Measurements from ENCODE around the gene RTL1.

RTL1 gene

DNA sequence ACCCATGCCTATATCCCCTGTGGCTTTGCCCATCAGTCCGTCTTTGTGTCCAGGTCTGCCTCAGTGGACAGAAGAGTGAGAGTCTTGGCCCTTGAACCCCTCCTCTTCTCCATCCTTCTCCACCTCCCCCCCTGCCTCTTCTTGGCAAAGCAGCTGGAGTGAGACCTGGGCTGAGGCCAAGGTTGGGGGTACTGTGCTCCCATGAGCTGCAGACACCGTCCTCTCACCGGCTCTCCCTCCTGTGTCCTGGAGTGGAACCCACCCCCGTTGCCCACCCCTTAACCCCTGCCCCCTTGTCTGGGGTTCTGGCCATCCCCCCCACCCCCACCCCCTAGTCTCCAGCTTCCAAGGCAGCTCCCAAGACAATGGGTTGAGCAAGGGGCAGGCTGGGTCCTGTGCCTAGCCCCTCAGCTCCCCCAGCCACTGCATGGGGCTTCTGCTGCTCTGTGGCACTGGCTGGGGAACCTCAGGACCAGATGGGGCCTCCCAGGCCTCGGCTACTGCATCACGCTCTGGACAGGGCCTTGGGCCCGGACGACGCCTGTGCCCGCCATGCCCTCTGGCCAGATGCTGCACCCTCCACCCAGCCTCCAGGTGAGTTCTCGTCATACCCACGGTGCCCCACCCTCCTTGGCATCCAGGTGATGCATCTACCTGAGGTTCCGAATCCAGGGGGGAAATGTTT is 35.7 kb downstream of the RTL1 start:
- Histone ChIP-seq H3K36me3 (ENCODE audit: insufficient read depth, low read depth, low read length) (no peaks in the 10 kb centered on the region), H3K4me1 (ENCODE audit: insufficient read depth, low read length) (no peaks in the 10 kb centered on the region), H3K4me3 (ENCODE audit: low read length) (no peak overlapping the region), H3K9ac (ENCODE audit: low read depth, low read length) (no peak overlapping the region), H3K27me3 (ENCODE audit: insufficient read depth, low read length) (no peaks in the 10 kb centered on the region; the same call in 1 of the 2 replicates), H3K27ac (ENCODE audit: low read length) (no peak overlapping the region), H3K9me3 (ENCODE audit: insufficient read depth, low read depth, low read length) (peaks cover 5% of the 10 kb centered on the region; the same call in 1 of the 2 replicates)

GRCh38 chr14:100866666-100867630 is 36.6 kb downstream of the RTL1 start:
- no peaks in the 10 kb centered on the region; the same call in 1 of the 2 replicates for H3K27me3 ChIP-seq (ENCODE audit: insufficient read depth, low read length)
- H3K9ac ChIP-seq (ENCODE audit: low read depth, low read length): no peak overlapping the region
- H3K4me3 ChIP-seq (ENCODE audit: low read length): no peak overlapping the region
- peaks cover 7% of the 10 kb centered on the region; the same call in 1 of the 2 replicates for H3K9me3 ChIP-seq (ENCODE audit: insufficient read depth, low read depth, low read length)
- no peaks in the 10 kb centered on the region for H3K4me1 ChIP-seq (ENCODE audit: insufficient read depth, low read length)
- H3K36me3 ChIP-seq (ENCODE audit: insufficient read depth, low read depth, low read length): no peaks in the 10 kb centered on the region
- no peak overlapping the region for H3K27ac ChIP-seq (ENCODE audit: low read length)

DNA sequence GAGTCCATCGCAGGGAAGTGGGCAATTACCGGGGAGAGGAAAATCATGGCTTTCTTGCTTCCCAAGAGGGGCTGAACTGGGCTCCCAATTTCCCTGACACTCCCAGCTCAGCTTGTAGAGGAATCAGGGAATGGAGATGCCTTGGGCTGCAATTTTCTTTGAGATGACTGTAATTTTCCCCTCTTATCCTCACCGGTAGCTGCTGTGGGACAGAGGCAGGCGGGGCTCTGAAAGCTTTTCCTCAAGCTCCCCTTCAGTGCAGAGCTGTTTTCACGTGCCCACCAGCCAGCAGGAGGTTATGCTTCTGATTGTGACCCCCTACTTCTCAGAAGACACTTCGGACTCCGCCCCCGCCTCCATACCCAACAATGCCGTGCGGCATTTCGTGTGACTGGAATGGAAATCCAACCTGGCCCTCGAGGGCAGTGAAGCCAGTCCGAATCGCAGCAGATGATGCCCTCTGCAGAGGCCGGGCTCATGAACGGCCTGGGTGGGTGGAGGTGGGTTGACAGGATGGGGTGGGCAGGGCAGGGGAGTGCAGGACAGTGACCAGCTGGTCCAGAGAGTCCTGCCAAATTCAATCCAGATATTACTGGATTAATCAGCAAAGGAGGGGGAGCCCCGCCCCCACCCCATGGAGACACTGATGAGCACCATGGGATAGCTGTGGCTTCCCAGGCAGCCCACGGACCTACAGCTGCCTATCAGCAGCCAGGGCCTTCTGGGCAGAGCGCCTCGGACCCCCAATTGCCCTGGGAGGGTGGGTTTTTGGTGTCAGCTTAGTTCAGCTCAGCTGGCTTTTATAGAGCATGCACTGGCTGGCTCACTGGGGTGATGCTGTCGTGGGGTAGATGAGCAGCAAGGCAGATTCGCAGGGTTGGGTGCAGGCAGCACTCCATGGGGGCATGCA is 37.6 kb downstream of the RTL1 start:
- no peak overlapping the region for H3K27ac ChIP-seq (ENCODE audit: low read length)
- H3K4me1 ChIP-seq (ENCODE audit: insufficient read depth, low read length): no peaks in the 10 kb centered on the region
- H3K27me3 ChIP-seq (ENCODE audit: insufficient read depth, low read length): no peaks in the 10 kb centered on the region; the same call in 1 of the 2 replicates
- no peaks in the 10 kb centered on the region for H3K36me3 ChIP-seq (ENCODE audit: insufficient read depth, low read depth, low read length)
- H3K9ac ChIP-seq (ENCODE audit: low read depth, low read length): no peak overlapping the region
- no peak overlapping the region for H3K4me3 ChIP-seq (ENCODE audit: low read length)
- H3K9me3 ChIP-seq (ENCODE audit: insufficient read depth, low read depth, low read length): peaks cover 7% of the 10 kb centered on the region; the same call in 1 of the 2 replicates

- Histone ChIP-seq H3K9ac (ENCODE audit: low read depth, low read length) (no peak overlapping the region), H3K27ac (ENCODE audit: low read length) (no peak overlapping the region), H3K4me3 (ENCODE audit: low read length) (no peak overlapping the region), H3K36me3 (ENCODE audit: insufficient read depth, low read depth, low read length) (no peaks in the 10 kb centered on the region), H3K9me3 (ENCODE audit: insufficient read depth, low read depth, low read length) (peaks cover 7% of the 10 kb centered on the region; the same call in 1 of the 2 replicates), H3K27me3 (ENCODE audit: insufficient read depth, low read length) (no peaks in the 10 kb centered on the region; the same call in 1 of the 2 replicates), H3K4me1 (ENCODE audit: insufficient read depth, low read length) (no peaks in the 10 kb centered on the region)
Measured at GRCh38 chr14:100864960-100865681, 38.4 kb downstream of the RTL1 start.

DNA sequence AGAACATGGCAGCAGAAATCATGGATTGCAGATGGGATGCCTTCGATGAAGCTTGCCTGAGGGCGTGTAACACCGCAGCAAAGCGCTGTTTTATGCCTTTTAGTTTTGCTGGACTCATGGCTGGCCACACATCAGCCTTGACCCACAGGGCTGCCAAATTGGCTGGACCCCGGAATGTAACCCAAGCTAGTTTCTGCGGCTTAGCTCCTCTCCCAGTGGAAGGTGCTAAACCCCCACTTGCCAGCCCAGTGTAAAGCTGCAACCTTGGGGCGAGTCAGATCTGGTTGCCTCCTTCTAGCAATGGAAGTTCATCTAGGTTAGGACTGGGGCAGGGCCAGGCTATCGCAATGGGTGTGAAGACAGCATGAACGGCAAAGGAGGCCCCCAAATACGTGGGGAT is 39.3 kb downstream of the RTL1 start:
- H3K9me3 ChIP-seq (ENCODE audit: insufficient read depth, low read depth, low read length): peaks cover 7% of the 10 kb centered on the region; the same call in 1 of the 2 replicates
- no peaks in the 10 kb centered on the region; the same call in 1 of the 2 replicates for H3K27me3 ChIP-seq (ENCODE audit: insufficient read depth, low read length)
- H3K4me1 ChIP-seq (ENCODE audit: insufficient read depth, low read length): no peaks in the 10 kb centered on the region
- H3K27ac ChIP-seq (ENCODE audit: low read length): no peak overlapping the region
- H3K36me3 ChIP-seq (ENCODE audit: insufficient read depth, low read depth, low read length): no peaks in the 10 kb centered on the region
- H3K4me3 ChIP-seq (ENCODE audit: low read length): no peak overlapping the region
- no peak overlapping the region for H3K9ac ChIP-seq (ENCODE audit: low read depth, low read length)

DNA sequence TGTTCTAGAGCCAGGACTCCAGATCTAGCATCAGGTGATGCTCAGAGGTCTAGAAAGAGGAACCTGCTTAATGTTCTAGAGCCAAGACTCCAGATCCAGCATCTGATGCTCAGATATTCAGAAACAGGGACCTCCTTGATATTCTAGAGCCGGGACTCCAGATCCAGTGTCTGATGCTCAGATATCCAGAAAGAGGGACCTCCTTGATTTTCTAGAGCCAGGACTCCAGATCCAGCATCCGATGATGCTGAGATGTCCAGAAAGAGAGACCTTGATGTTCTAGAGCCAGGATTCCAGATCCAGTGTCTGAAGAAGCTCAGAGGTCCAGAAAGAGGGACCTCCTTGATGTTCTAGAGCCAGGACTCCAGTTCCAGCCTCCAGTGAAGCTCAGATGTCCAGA is 40.7 kb downstream of the RTL1 start:
- H3K27me3 ChIP-seq (ENCODE audit: insufficient read depth, low read length): no peaks in the 10 kb centered on the region; the same call in 1 of the 2 replicates
- H3K27ac ChIP-seq (ENCODE audit: low read length): no peak overlapping the region
- H3K9me3 ChIP-seq (ENCODE audit: insufficient read depth, low read depth, low read length): peaks cover 7% of the 10 kb centered on the region; the same call in 1 of the 2 replicates
- no peaks in the 10 kb centered on the region for H3K4me1 ChIP-seq (ENCODE audit: insufficient read depth, low read length)
- no peak overlapping the region for H3K4me3 ChIP-seq (ENCODE audit: low read length)
- H3K9ac ChIP-seq (ENCODE audit: low read depth, low read length): no peak overlapping the region
- no peaks in the 10 kb centered on the region for H3K36me3 ChIP-seq (ENCODE audit: insufficient read depth, low read depth, low read length)

GRCh38 chr14:100862277-100862676 is 41.2 kb downstream of the RTL1 start:
- no peaks in the 10 kb centered on the region for H3K36me3 ChIP-seq (ENCODE audit: insufficient read depth, low read depth, low read length)
- no peak overlapping the region for H3K9ac ChIP-seq (ENCODE audit: low read depth, low read length)
- H3K4me3 ChIP-seq (ENCODE audit: low read length): no peak overlapping the region
- no peak overlapping the region for H3K27ac ChIP-seq (ENCODE audit: low read length)
- no peaks in the 10 kb centered on the region; the same call in 1 of the 2 replicates for H3K27me3 ChIP-seq (ENCODE audit: insufficient read depth, low read length)
- peaks cover 7% of the 10 kb centered on the region; the same call in 1 of the 2 replicates for H3K9me3 ChIP-seq (ENCODE audit: insufficient read depth, low read depth, low read length)
- H3K4me1 ChIP-seq (ENCODE audit: insufficient read depth, low read length): no peaks in the 10 kb centered on the region

- H3K27me3 ChIP-seq (ENCODE audit: insufficient read depth, low read length): no peaks in the 10 kb centered on the region; the same call in 1 of the 2 replicates
Measured at GRCh38 chr14:100861937-100862247, 41.6 kb downstream of the RTL1 start.

DNA sequence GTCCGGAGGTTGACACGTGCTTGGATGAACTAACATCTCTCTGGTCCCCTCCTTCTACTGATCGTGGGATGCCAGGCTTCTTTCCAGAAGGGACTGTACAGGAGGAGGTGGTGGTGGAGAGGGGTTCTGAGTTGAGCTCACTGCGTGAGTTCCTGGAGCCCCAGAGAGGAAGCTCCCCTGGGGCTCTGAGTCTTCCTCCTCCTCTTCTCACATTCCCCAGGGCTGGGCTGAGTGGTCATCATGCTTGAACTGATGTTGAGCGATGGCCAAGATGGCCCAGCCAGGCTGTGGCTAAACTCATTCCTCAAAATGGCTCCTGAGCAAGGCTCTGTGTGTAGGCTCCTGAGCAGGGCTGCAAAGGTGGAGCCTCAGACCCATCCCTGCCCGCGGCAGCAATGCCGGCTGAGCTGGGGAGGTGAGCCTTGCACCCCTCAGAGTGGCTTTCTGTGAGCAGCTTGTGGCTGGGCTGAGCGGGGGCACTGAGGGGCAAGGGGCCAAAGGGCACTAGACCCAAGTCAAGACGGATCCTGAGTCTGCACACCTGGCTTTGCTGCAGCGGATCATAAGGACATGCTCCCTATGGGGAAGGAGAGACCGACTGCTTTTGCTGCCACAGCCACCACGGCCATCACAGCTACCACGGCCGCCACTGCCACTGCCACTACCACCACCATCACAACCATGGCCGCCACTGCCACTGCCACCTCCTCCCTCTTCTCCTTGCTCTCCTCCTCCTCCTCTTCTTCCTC is 42.2 kb downstream of the RTL1 start:
- Histone ChIP-seq H3K4me1 (ENCODE audit: insufficient read depth, low read length) (no peaks in the 10 kb centered on the region), H3K9ac (ENCODE audit: low read depth, low read length) (no peak overlapping the region), H3K27ac (ENCODE audit: low read length) (no peak overlapping the region), H3K27me3 (ENCODE audit: insufficient read depth, low read length) (no peaks in the 10 kb centered on the region; the same call in 1 of the 2 replicates), H3K9me3 (ENCODE audit: insufficient read depth, low read depth, low read length) (peaks cover 7% of the 10 kb centered on the region; the same call in 1 of the 2 replicates), H3K4me3 (ENCODE audit: low read length) (no peak overlapping the region), H3K36me3 (ENCODE audit: insufficient read depth, low read depth, low read length) (no peaks in the 10 kb centered on the region)

More at GRCh38 chr14:100861937-100862247, 41.6 kb downstream of the RTL1 start:
- no peak overlapping the region for H3K4me3 ChIP-seq (ENCODE audit: low read length)
- H3K4me1 ChIP-seq (ENCODE audit: insufficient read depth, low read length): no peaks in the 10 kb centered on the region
- H3K9me3 ChIP-seq (ENCODE audit: insufficient read depth, low read depth, low read length): peaks cover 7% of the 10 kb centered on the region; the same call in 1 of the 2 replicates
- H3K9ac ChIP-seq (ENCODE audit: low read depth, low read length): no peak overlapping the region
- no peaks in the 10 kb centered on the region for H3K36me3 ChIP-seq (ENCODE audit: insufficient read depth, low read depth, low read length)
- no peak overlapping the region for H3K27ac ChIP-seq (ENCODE audit: low read length)

GRCh38 chr14:100860556-100861187 is 42.9 kb downstream of the RTL1 start:
- no peak overlapping the region for H3K27ac ChIP-seq (ENCODE audit: low read length)
- H3K9me3 ChIP-seq (ENCODE audit: insufficient read depth, low read depth, low read length): peaks cover 7% of the 10 kb centered on the region; the same call in 1 of the 2 replicates
- no peaks in the 10 kb centered on the region for H3K4me1 ChIP-seq (ENCODE audit: insufficient read depth, low read length)
- no peaks in the 10 kb centered on the region; the same call in 1 of the 2 replicates for H3K27me3 ChIP-seq (ENCODE audit: insufficient read depth, low read length)
- H3K4me3 ChIP-seq (ENCODE audit: low read length): no peak overlapping the region
- H3K9ac ChIP-seq (ENCODE audit: low read depth, low read length): no peak overlapping the region
- H3K36me3 ChIP-seq (ENCODE audit: insufficient read depth, low read depth, low read length): no peaks in the 10 kb centered on the region

Data from iPS-20b (cell line).